Kidney glomerular epithelial cell (primary cell): ENCODE measurements around the gene SEPTIN10.
"Not testable (repeated sequence)": the region's sequence is repeated elsewhere in the genome, so short reads cannot be mapped to it uniquely, and the experiment has no call there.

ENCODE experiments used
- DNase-seq: peaks from one replicate; lab custom pipeline; 2025; lab: John Stamatoyannopoulos, UW

Gene SEPTIN10

DNA sequence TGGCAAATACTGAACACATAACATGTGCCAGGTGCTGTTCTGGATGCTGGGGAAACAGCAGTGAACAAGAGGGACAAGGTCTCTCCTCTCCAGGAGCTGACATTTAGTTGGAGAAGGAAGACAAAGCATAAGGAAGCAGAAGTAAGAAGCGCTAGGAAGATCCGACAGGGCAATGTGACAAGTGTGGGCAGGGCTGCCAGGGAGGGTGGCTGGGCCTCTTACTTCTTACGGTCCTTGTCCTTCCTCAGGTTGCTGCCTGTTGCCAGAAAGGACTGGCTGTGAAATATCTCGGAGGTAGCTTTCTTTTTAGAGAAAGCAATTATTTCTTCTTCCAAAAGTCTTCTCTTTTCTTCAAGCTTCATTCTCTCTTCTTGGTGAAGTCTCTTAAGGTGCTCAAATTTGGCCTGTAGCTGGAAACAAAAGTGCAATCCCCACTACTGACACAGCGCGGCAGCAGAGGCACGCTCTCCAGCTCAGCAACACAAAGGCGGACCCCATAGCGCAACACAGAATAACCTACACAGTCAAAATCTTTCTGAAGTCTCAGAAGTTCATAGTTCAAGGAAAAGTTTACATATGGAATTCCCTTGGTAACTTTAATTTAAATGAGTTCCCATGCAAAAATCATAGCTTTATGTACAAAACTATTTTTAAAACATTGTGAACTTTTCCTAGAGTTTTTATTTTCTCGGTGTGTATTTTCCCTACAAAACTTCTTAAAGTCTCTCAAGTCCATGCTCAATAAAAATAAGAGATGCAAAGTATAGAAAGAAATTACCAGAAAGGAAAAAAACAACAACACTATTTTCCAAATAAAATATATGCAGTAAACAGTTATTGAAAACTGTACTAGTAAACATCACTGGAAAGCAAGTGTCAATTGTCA, 67.7 kb downstream of the SEPTIN10 start:
- peak; percentile 61 for DNase-seq

GRCh38 chr2:109542384-109542783, 71.4 kb downstream of the SEPTIN10 start:
- no peak for DNase-seq

DNA sequence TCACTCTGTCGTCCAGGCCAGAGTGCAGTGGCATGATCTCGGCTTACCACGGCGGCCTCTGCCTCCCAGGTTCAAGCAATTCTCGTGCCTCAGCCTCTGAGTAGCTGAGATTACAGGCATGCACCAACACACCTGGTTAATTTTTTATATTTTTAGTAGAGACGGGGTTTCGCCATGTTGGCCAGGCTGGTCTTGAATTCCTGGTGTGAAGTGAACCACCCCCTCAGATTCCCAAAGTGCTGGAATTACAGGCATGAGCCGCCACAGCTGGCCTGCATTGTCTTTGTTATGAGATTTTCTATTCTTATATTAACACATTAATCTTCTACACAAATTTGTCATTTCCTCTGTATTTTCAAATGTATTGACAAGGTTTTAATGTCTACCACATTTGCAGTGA, 75.2 kb downstream of the SEPTIN10 start:
- peak; percentile 48 for DNase-seq

GRCh38 chr2:109537565-109538222, 76.1 kb downstream of the SEPTIN10 start:
- DNase-seq: no peak

- DNase-seq: not testable (repeated sequence)
Observed at GRCh38 chr2:109536556-109536955, 77.2 kb downstream of the SEPTIN10 start.

GRCh38 chr2:109535217-109535946, 78.4 kb downstream of the SEPTIN10 start:
- DNase-seq: no peak

DNA sequence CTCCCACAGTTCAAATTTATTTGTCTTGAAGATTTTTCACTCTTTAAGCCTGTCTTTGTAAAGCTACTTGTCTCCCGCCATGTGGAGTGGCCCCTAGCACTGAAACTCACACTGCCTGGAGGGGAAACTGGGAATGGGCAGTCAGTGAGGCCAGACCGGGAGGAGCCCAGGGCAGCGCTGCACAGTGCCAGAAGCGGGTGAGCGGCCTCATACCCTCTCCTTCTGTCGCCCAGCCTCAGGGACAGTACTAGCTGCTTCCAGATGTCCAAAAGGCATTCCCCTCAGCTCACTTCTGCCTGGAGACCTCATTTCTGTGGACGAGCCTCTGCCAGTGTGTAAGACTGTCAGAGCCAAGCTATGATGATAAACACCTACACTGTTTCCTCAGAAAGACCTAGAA, 79.9 kb downstream of the SEPTIN10 start:
- no peak for DNase-seq

DNA sequence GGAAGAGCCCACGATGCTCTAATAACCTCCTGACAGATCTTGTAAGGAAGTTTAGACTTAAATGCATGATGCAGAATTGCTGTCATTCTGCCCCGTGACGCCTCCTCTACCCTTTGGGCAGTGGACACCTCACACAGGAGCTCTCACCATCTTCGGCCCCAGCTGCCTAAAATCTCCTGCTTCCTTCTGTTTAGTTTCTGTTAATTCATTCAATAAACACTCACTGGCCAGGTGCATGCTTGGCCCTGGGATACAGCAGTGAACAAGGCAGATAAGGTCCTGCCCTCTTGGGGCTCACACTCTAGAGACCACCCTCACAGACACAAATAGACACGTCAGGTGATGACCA, 81.1 kb downstream of the SEPTIN10 start:
- DNase-seq: no peak

GRCh38 chr2:109531896-109532727, 81.7 kb downstream of the SEPTIN10 start:
- DNase-seq: no peak

- DNase-seq: no peak
Observed at GRCh38 chr2:109531221-109531620, 82.5 kb downstream of the SEPTIN10 start.

DNA sequence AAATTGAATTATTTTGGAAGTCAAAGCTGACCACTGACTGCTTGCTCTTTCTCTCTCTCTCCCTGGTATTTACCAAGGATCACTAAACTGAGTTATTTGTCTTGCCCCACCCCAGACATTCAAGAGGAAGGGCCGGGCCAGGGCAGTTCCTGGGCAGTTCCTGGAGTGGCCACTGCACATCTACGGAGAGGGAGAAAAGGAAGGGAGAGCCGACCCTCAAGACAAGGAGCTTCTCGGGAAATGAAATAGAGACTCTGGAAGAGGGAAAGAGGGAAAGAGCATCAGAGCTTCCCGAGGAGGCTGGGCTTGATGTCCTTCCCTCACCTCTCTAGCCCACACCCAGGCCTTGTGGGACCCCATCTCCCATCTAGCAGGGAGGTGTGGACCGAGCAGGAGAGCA, 83.1 kb downstream of the SEPTIN10 start:
- DNase-seq: no peak

DNA sequence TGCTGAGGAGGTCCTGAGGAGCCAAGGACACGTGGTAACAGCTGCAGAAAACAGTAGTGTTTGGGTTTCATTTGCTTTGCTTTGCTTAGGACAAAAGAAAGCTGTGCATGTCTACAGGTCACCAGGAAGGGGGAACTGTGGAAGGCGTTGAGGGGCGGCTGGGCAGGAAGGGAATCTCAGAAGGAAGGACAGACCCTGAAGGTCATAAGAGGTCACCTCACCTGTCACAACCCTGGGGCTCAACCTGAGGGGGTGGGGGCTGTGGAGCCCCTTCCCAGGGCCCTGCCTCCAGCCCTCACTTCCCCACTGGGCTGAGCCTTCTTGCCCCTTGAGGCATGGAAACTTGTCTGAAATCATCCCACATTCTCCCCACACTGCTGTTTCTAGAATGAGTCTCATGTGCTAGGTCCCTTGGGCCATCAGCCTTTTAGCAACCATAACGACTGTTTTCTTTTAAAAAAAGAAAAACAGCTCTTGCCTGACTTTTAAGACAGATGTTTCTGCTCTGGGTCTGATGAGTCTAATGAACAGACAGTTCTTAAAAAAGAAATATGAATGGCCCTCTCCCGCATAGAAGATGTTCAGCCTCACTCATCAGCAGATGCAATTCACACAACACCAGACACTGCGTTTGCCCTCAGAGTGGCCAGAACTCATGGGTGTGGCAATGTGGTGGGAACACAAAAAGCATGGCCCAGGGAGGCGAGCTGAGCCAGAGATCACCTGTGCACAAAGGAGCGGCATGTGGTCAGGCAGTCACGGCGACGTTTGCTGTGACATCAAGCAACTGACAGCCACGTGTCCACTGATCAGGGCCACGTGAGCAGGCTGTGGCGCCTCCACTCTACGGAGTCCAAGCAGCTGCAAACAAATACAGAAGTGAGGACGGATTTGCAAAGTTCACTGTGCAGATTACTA, 84.0 kb downstream of the SEPTIN10 start:
- DNase-seq: no peak

- no peak for DNase-seq
Observed at GRCh38 chr2:109528811-109529501, 84.8 kb downstream of the SEPTIN10 start.

DNA sequence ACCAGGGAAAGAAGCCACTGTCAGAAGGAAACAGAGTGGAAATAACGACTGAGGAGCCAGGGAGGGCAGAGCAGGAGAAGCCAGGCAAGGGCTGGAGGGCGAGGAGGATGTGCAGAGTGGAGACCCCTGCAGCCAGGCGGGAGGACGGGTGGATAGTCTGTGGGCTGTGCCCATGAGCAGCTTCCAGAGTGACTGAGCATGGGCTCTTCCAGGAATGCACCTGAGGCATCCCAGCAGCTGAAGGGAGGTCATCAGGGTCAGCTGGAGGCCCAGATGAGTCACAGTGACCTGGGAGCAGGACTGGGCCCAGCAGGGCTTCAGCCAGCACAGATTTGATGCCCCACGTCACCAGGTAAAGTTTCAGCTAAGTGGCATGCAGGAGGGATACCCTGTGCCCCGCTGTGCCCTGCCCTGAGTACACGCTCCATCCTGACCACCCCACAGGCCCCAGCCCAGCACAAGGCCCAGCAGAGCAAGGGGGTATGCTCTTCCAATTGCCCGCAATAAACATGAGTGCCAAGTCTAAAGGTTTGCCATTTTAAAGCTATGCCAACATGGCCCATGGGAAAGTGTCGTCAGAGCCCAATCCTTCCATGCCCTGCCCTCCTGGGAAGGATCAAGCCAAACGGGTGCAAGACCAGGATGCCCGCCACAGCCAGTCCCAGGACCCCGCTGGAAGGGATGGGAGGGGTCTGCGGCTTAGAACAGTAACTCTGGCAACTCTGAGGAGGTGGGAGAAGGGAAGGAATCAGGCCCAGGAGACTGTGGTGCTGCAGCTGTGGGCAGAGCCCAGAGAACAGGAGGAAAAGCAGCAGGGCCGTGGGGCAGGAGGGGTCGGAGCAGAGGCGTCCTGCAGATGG, 85.7 kb downstream of the SEPTIN10 start:
- no peak for DNase-seq

GRCh38 chr2:109527079-109527478, 86.7 kb downstream of the SEPTIN10 start:
- DNase-seq: no peak

DNA sequence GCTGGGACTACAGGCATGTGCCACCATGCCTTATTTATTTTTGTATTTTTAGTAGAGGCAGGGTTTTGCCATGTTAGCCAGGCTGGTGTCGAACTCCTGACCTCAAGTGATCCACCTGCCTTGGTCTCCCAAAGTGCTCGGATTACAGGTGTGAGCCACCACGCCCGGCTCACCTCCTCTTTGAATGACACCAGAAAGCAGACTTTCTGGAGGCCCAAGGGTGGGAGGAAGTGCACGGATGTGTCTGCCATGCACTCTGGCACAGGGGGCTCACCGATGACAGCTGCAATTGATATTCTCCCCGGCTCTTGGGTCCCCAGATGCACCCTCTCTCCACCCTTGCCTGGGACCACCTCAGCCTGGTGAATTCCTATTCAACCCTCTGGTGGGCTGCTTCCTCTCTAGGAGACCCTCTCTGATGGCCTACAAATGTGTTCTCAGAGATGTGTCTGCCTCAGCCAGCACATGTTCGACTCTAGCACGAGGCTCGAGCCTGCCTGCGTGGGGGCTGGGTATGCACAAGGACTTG, 87.3 kb downstream of the SEPTIN10 start:
- DNase-seq: no peak

GRCh38 chr2:109525836-109526235, 87.9 kb downstream of the SEPTIN10 start:
- no peak for DNase-seq

- no peak for DNase-seq
Observed at GRCh38 chr2:109523536-109524361, 90.0 kb downstream of the SEPTIN10 start.
